ENCODE data around the gene OTOP2. TPM values are rescaled to one million over a fixed set of nuclear protein-coding genes. Genes with fewer than 3 reads are reported as not detected.
A peak's percentile ranks its signal among the peaks of the same experiment; 100 is the strongest.

OTOP2 gene
- total RNA-seq, 1 experiment from 2014 or later, result not detected

DNA sequence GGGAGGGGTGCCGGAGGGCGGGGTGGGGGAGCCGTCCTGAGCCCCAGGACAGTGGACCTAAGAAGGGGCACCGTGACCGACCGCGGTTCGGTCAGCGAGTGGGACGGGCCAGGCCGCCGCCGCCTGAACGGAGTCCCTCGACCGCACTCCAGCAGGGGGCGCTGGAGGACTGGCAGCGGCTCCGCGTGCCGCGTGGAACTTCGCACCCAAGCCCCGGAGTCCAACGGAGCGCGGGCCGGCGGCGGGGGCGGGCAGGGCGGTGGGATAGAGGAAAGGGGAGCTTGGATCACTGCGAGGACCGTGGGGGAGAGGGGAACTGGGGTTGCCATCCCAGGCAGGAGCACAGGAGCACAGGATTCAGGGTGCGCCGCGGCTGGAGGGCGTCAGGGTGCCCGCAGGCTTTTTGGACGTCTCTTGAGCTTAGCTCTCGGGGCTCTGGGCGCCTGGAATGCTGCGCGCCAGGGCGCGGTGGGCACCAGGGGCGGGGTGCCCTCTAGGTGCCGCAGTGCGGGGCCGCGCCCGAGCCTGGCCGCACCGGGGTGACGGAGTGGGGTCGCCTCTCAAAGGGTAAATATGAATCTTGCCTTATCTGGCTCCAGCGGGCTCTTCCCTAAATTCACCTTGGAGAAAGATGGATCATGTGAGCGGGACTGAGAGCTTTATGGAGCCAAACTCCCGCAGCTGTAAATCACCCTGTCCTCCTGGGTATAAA, 379 bp upstream of the OTOP2 start:
- H3K27ac ChIP-seq (ENCODE audit: low read depth, low read length, poor library complexity, severe bottlenecking), result no peak overlapping the region
- POLR2A ChIA-PET (ENCODE audit: low non-redundant PET), result no interaction called here
- BruUV-seq (replicated peaks), result no TSS peak
- peaks cover 62% of the 10 kb centered on the region for H3K27me3 ChIP-seq (replicated peaks; ENCODE audit: insufficient read depth, low read depth, low read length, poor library complexity)
- peaks cover 14% of the 10 kb centered on the region for H3K4me1 ChIP-seq (ENCODE audit: insufficient read depth, low read length, poor library complexity, severe bottlenecking)
- peak; percentile 60 for DNase-seq (ENCODE audit: low spot score)
- H3K9me3 ChIP-seq (ENCODE audit: low read depth, low read length, poor library complexity, severe bottlenecking), result no peaks in the 10 kb centered on the region
- CTCF ChIA-PET, result interaction anchor here (0.6 to 1.7 kb wide), 6 partner anchors 24 to 608 kb away, joined by 3 to 15 read pairs (median 5); no protein-coding TSS in a partner anchor
- intact Hi-C loops (cut with micrococcal nuclease; ENCODE audit: unreplicated experiment), result loop anchor here (1.0 kb wide), 1 partner anchor 35 kb away; no protein-coding TSS in a partner anchor
- H3K4me3 ChIP-seq (ENCODE audit: low read depth, low read length, poor library complexity, severe bottlenecking), result peak overlapping the region; percentile 31
- H3K36me3 ChIP-seq (ENCODE audit: insufficient read depth, low read length, poor library complexity, severe bottlenecking), result no peaks in the 10 kb centered on the region
- TF ChIP-seq, protein P1, sequence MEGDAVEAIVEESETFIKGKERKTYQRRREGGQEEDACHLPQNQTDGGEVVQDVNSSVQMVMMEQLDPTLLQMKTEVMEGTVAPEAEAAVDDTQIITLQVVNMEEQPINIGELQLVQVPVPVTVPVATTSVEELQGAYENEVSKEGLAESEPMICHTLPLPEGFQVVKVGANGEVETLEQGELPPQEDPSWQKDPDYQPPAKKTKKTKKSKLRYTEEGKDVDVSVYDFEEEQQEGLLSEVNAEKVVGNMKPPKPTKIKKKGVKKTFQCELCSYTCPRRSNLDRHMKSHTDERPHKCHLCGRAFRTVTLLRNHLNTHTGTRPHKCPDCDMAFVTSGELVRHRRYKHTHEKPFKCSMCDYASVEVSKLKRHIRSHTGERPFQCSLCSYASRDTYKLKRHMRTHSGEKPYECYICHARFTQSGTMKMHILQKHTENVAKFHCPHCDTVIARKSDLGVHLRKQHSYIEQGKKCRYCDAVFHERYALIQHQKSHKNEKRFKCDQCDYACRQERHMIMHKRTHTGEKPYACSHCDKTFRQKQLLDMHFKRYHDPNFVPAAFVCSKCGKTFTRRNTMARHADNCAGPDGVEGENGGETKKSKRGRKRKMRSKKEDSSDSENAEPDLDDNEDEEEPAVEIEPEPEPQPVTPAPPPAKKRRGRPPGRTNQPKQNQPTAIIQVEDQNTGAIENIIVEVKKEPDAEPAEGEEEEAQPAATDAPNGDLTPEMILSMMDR (conservative IDR thresholded peaks at IDR 0.05; ENCODE audit: low read depth, low read length), result peak; percentile 91
- peak; percentile 79 for TF ChIP-seq EZH2 (IDR thresholded peaks at IDR 0.05; ENCODE audit: borderline replicate concordance, low read depth, low read length, poor library complexity, severe bottlenecking)

DNA sequence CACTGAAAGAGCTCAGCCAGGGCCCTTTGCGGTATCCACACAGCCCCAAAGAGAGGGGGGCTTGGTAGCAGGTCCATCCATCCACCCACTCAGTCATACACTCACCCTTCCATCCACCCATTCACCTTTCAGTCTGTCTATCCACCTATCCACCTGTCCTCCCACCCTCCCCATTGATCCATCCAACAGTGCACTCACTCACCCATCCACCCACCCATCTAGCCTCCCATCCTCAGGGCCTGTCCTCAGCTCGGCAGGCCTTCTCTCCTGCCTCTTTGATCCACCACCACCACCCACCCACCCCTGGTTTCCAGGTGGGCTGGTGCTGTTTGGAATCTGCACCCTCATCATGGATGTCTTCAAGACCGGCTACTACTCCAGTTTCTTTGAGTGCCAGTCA, 1.2 kb downstream of the OTOP2 start:
- ChIA-PET POLR2A (ENCODE audit: low non-redundant PET) (no interaction called here), CTCF (no interaction called here)
- BruUV-seq (replicated peaks), result no TSS peak
- Histone ChIP-seq H3K9me3 (ENCODE audit: low read depth, low read length, poor library complexity, severe bottlenecking) (no peaks in the 10 kb centered on the region), H3K27ac (ENCODE audit: low read depth, low read length, poor library complexity, severe bottlenecking) (no peak overlapping the region), H3K36me3 (ENCODE audit: insufficient read depth, low read length, poor library complexity, severe bottlenecking) (no peaks in the 10 kb centered on the region), H3K27me3 (replicated peaks; ENCODE audit: insufficient read depth, low read depth, low read length, poor library complexity) (peaks cover 66% of the 10 kb centered on the region), H3K4me1 (ENCODE audit: insufficient read depth, low read length, poor library complexity, severe bottlenecking) (peaks cover 14% of the 10 kb centered on the region), H3K4me3 (ENCODE audit: low read depth, low read length, poor library complexity, severe bottlenecking) (no peak overlapping the region)
- no peak for TF ChIP-seq EZH2 (IDR thresholded peaks at IDR 0.05; ENCODE audit: borderline replicate concordance, low read depth, low read length, poor library complexity, severe bottlenecking)
- TF ChIP-seq, protein P1 (conservative IDR thresholded peaks at IDR 0.05; ENCODE audit: low read depth, low read length), result no peak
- intact Hi-C loops (cut with micrococcal nuclease; ENCODE audit: unreplicated experiment), result no loop called here
- no peak for DNase-seq (ENCODE audit: low spot score)

DNA sequence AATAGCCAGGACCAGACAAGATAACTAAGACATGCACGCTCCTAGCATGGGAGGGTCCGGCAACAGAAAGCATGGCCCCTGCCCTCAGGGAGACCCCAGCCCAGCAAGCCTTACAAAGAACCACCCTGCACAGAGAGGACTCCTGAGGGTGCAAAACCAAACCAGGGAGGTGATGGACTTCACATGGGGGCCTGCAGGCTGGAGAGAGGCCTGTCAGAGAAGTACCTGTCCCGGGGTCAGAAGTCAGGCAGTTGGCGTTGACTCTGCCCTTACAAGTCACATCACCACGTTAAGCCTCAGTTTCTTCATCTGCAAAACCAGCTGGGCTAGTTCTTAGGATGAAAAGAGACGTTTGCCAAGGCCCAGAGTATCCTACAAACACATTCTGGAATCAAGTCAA, 4.7 kb downstream of the OTOP2 start:
- POLR2A ChIA-PET (ENCODE audit: low non-redundant PET), result no interaction called here
- DNase-seq (ENCODE audit: low spot score), result no peak

More for the DNA sequence above, 4.7 kb downstream of the OTOP2 start:
- H3K4me3 ChIP-seq (ENCODE audit: low read depth, low read length, poor library complexity, severe bottlenecking), result no peak overlapping the region
- TF ChIP-seq, protein P1 (conservative IDR thresholded peaks at IDR 0.05; ENCODE audit: low read depth, low read length), result no peak
- no peak for TF ChIP-seq EZH2 (IDR thresholded peaks at IDR 0.05; ENCODE audit: borderline replicate concordance, low read depth, low read length, poor library complexity, severe bottlenecking)
- H3K36me3 ChIP-seq (ENCODE audit: insufficient read depth, low read length, poor library complexity, severe bottlenecking), result no peaks in the 10 kb centered on the region
- CTCF ChIA-PET, result no interaction called here
- no peaks in the 10 kb centered on the region for H3K4me1 ChIP-seq (ENCODE audit: insufficient read depth, low read length, poor library complexity, severe bottlenecking)
- intact Hi-C loops (cut with micrococcal nuclease; ENCODE audit: unreplicated experiment), result no loop called here
- H3K27ac ChIP-seq (ENCODE audit: low read depth, low read length, poor library complexity, severe bottlenecking), result no peak overlapping the region
- peaks cover 69% of the 10 kb centered on the region for H3K27me3 ChIP-seq (replicated peaks; ENCODE audit: insufficient read depth, low read depth, low read length, poor library complexity)
- no TSS peak for BruUV-seq (replicated peaks)
- H3K9me3 ChIP-seq (ENCODE audit: low read depth, low read length, poor library complexity, severe bottlenecking), result no peaks in the 10 kb centered on the region

All from A673 (cell line).